ENCODE measurements around the gene HS3ST5.

The HS3ST5 gene

DNA sequence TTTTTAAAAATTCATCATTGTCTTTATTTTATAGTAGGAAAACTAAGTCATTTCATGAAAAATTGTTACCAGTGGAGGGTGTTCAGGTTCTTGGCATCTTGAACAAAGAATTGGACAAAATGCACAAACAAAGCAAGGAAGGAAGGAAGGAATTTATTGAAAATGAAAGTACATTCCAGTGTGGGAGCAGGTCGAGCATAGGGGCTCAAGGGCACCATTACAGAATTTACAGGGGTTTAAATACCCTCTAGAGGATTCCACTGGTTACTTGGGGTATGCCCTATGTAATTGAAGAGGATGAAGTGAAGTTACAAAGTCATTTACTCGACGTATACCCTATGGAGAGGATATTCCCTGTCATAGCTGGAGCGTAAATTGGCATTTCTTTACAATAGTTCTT is 334.5 kb downstream of the HS3ST5 start:
- no peak overlapping the region for H3K4me3 ChIP-seq (ENCODE audit: control insufficient read depth, low read depth, low read length)
- TF ChIP-seq CTCF (conservative IDR thresholded peaks at IDR 0.05; ENCODE audit: control insufficient read depth, insufficient read depth, low read depth, low read length): no peak

GRCh38 chr6:114007516-114007915 is 335.3 kb downstream of the HS3ST5 start:
- H3K4me3 ChIP-seq (ENCODE audit: control insufficient read depth, low read depth, low read length): no peak overlapping the region
- no peak for TF ChIP-seq CTCF (conservative IDR thresholded peaks at IDR 0.05; ENCODE audit: control insufficient read depth, insufficient read depth, low read depth, low read length)
- DNase-seq (ENCODE audit: low read depth): no peak

More for the DNA sequence above, 334.5 kb downstream of the HS3ST5 start:
- DNase-seq (ENCODE audit: low read depth): no peak
